NCI-H2196 treated with DMSO at 0.1 percent for 48 hours (cell line): ENCODE data around the gene ANO3.

Source experiments
- DNase-seq: peaks from one replicate; lab custom pipeline; 2025; ENCODE audit not compliant: unreplicated experiment; lab: John Stamatoyannopoulos, UW

Gene ANO3

GRCh38 chr11:26353010-26353409 is 21.1 kb downstream of the ANO3 start:
- DNase-seq: no peak

- no peak for DNase-seq
Measured at GRCh38 chr11:26359055-26359454, 27.1 kb downstream of the ANO3 start.

- DNase-seq: no peak
Measured at GRCh38 chr11:26365284-26365683, 33.4 kb downstream of the ANO3 start.

GRCh38 chr11:26377619-26378018 is 45.7 kb downstream of the ANO3 start:
- DNase-seq: no peak

GRCh38 chr11:26399336-26399735 is 67.4 kb downstream of the ANO3 start:
- DNase-seq: no peak

GRCh38 chr11:26410706-26411366 is 78.9 kb downstream of the ANO3 start:
- DNase-seq: no peak

- no peak for DNase-seq
Measured at GRCh38 chr11:26412955-26413354, 81.0 kb downstream of the ANO3 start.

GRCh38 chr11:26418386-26418912 is 86.5 kb downstream of the ANO3 start:
- no peak for DNase-seq

GRCh38 chr11:26420331-26420730 is 88.4 kb downstream of the ANO3 start:
- DNase-seq: no peak

- DNase-seq: no peak
Measured at GRCh38 chr11:26424255-26424654, 92.3 kb downstream of the ANO3 start.

GRCh38 chr11:26439854-26440253 is 107.9 kb downstream of the ANO3 start:
- no peak for DNase-seq

- no peak for DNase-seq
Measured at GRCh38 chr11:26442131-26442530, 110.2 kb downstream of the ANO3 start.

GRCh38 chr11:26443617-26444016 is 111.7 kb downstream of the ANO3 start:
- DNase-seq: no peak

GRCh38 chr11:26457636-26458035 is 125.7 kb downstream of the ANO3 start:
- DNase-seq: no peak

- no peak for DNase-seq
Measured at GRCh38 chr11:26465274-26465673, 133.3 kb downstream of the ANO3 start.

GRCh38 chr11:26467506-26467905 is 135.6 kb downstream of the ANO3 start:
- no peak for DNase-seq

- DNase-seq: no peak
Measured at GRCh38 chr11:26470992-26471391, 139.1 kb downstream of the ANO3 start.

GRCh38 chr11:26473216-26474194 is 141.6 kb downstream of the ANO3 start:
- no peak for DNase-seq

GRCh38 chr11:26474401-26474800 is 142.5 kb downstream of the ANO3 start:
- DNase-seq: no peak

GRCh38 chr11:26477396-26477795 is 145.5 kb downstream of the ANO3 start:
- DNase-seq: no peak

- DNase-seq: no peak
Measured at GRCh38 chr11:26478710-26479109, 146.8 kb downstream of the ANO3 start.

GRCh38 chr11:26480041-26480440 is 148.1 kb downstream of the ANO3 start:
- no peak for DNase-seq
